HUES6 (cell line): Measurements from ENCODE around the gene PCDH9.

ENCODE experiments used
- H3K27ac ChIP-seq: 2 replicates; pipeline ENCODE4 v1.7.0; 2013; ENCODE audit warnings: low read depth, mild to moderate bottlenecking, low read length, inconsistent platforms
- H3K27me3 ChIP-seq: 2 replicates; pipeline ENCODE4 v1.6.1; 2013; ENCODE audit warnings: low read length; ENCODE audit not compliant: control insufficient read depth, insufficient read depth
- H3K36me3 ChIP-seq: 2 replicates; pipeline ENCODE4 v1.6.1; 2013; ENCODE audit warnings: low read length; ENCODE audit not compliant: control insufficient read depth, insufficient read depth
- H3K4me1 ChIP-seq: 2 replicates; pipeline ENCODE4 v1.6.1; 2013; ENCODE audit warnings: low read length; ENCODE audit not compliant: control insufficient read depth, insufficient read depth
- H3K4me3 ChIP-seq: 2 replicates; pipeline ENCODE4 v1.5.1; 2013; ENCODE audit warnings: low read depth, low read length
- H3K9ac ChIP-seq: one replicate; pipeline ENCODE4 v1.6.1; 2013; ENCODE audit warnings: mild to moderate bottlenecking, low read length
- H3K9me3 ChIP-seq: 2 replicates; pipeline ENCODE4 v1.6.1; 2013; ENCODE audit warnings: low read depth, low read length; ENCODE audit not compliant: control insufficient read depth, insufficient read depth

Gene PCDH9

GRCh38 chr13:66427458-66427861 is 802.7 kb downstream of the PCDH9 start:
- Histone ChIP-seq H3K36me3 (no peaks in the 10 kb centered on the region), H3K4me3 (no peak overlapping the region), H3K27me3 (no peaks in the 10 kb centered on the region), H3K9me3 (no peaks in the 10 kb centered on the region), H3K27ac (no peak overlapping the region), H3K9ac (no peak overlapping the region), H3K4me1 (no peaks in the 10 kb centered on the region)

- H3K4me3 ChIP-seq = no peak overlapping the region
- H3K27me3 ChIP-seq = no peaks in the 10 kb centered on the region
- H3K36me3 ChIP-seq = no peaks in the 10 kb centered on the region
- peaks cover 4% of the 10 kb centered on the region; the same call in 1 of the 2 replicates for H3K9me3 ChIP-seq
- no peak overlapping the region for H3K9ac ChIP-seq
- H3K27ac ChIP-seq = no peak overlapping the region
- no peaks in the 10 kb centered on the region for H3K4me1 ChIP-seq
These were observed 804.4 kb downstream of the PCDH9 start for GRCh38 chr13:66425741-66426140.

- H3K4me1 ChIP-seq = no peaks in the 10 kb centered on the region
- no peaks in the 10 kb centered on the region for H3K36me3 ChIP-seq
- H3K4me3 ChIP-seq = no peak overlapping the region
- peaks cover 9% of the 10 kb centered on the region; the same call in 1 of the 2 replicates for H3K9me3 ChIP-seq
- no peak overlapping the region for H3K9ac ChIP-seq
- no peaks in the 10 kb centered on the region for H3K27me3 ChIP-seq
- no peak overlapping the region for H3K27ac ChIP-seq
These were observed 805.7 kb downstream of the PCDH9 start for GRCh38 chr13:66424422-66424821.

GRCh38 chr13:66415444-66415843 is 814.7 kb downstream of the PCDH9 start:
- Histone ChIP-seq H3K4me1 (no peaks in the 10 kb centered on the region), H3K27ac (no peak overlapping the region), H3K36me3 (no peaks in the 10 kb centered on the region), H3K4me3 (no peak overlapping the region), H3K27me3 (no peaks in the 10 kb centered on the region), H3K9ac (no peak overlapping the region), H3K9me3 (0 out of 2 replicates have a peak, but pooled peaks cover 7% of the 10 kb centered on the region)

GRCh38 chr13:66414066-66414800 is 815.9 kb downstream of the PCDH9 start:
- Histone ChIP-seq H3K9me3 (0 out of 2 replicates have a peak, but pooled peaks cover under 1% of the 10 kb centered on the region), H3K27ac (no peak overlapping the region), H3K36me3 (no peaks in the 10 kb centered on the region), H3K9ac (no peak overlapping the region), H3K4me1 (no peaks in the 10 kb centered on the region), H3K27me3 (no peaks in the 10 kb centered on the region), H3K4me3 (no peak overlapping the region)

- Histone ChIP-seq H3K4me1 (0 out of 2 replicates have a peak, but pooled peaks cover 2% of the 10 kb centered on the region), H3K27me3 (no peaks in the 10 kb centered on the region), H3K9me3 (no peaks in the 10 kb centered on the region), H3K9ac (no peak overlapping the region), H3K36me3 (no peaks in the 10 kb centered on the region), H3K27ac (no peak overlapping the region), H3K4me3 (no peak overlapping the region)
These were observed 819.8 kb downstream of the PCDH9 start for GRCh38 chr13:66410314-66410713.

GRCh38 chr13:66409542-66409941 is 820.6 kb downstream of the PCDH9 start:
- no peaks in the 10 kb centered on the region for H3K9me3 ChIP-seq
- 0 out of 2 replicates have a peak, but pooled peaks cover 2% of the 10 kb centered on the region for H3K4me1 ChIP-seq
- no peak overlapping the region for H3K27ac ChIP-seq
- no peaks in the 10 kb centered on the region for H3K36me3 ChIP-seq
- no peaks in the 10 kb centered on the region for H3K27me3 ChIP-seq
- H3K4me3 ChIP-seq = no peak overlapping the region
- H3K9ac ChIP-seq = no peak overlapping the region

- no peaks in the 10 kb centered on the region for H3K9me3 ChIP-seq
- H3K4me1 ChIP-seq = 0 out of 2 replicates have a peak, but pooled peaks cover 2% of the 10 kb centered on the region
- H3K9ac ChIP-seq = no peak overlapping the region
- H3K4me3 ChIP-seq = no peak overlapping the region
- H3K27me3 ChIP-seq = no peaks in the 10 kb centered on the region
- no peaks in the 10 kb centered on the region for H3K36me3 ChIP-seq
- H3K27ac ChIP-seq = no peak overlapping the region
These were observed 823.0 kb downstream of the PCDH9 start for GRCh38 chr13:66407128-66407527.

GRCh38 chr13:66405908-66406802 is 824.0 kb downstream of the PCDH9 start:
- Histone ChIP-seq H3K9ac (no peak overlapping the region), H3K4me3 (no peak overlapping the region), H3K27ac (no peak overlapping the region), H3K4me1 (0 out of 2 replicates have a peak, but pooled peaks cover 2% of the 10 kb centered on the region), H3K36me3 (no peaks in the 10 kb centered on the region), H3K27me3 (no peaks in the 10 kb centered on the region), H3K9me3 (no peaks in the 10 kb centered on the region)

GRCh38 chr13:66402546-66402945 is 827.6 kb downstream of the PCDH9 start:
- no peak overlapping the region for H3K9ac ChIP-seq
- H3K4me3 ChIP-seq = no peak overlapping the region
- no peaks in the 10 kb centered on the region for H3K27me3 ChIP-seq
- no peaks in the 10 kb centered on the region for H3K36me3 ChIP-seq
- H3K27ac ChIP-seq = no peak overlapping the region
- H3K9me3 ChIP-seq = 0 out of 2 replicates have a peak, but pooled peaks cover 2% of the 10 kb centered on the region
- H3K4me1 ChIP-seq = 0 out of 2 replicates have a peak, but pooled peaks cover 2% of the 10 kb centered on the region

- Histone ChIP-seq H3K9me3 (0 out of 2 replicates have a peak, but pooled peaks cover 2% of the 10 kb centered on the region), H3K4me1 (0 out of 2 replicates have a peak, but pooled peaks cover 2% of the 10 kb centered on the region), H3K27ac (no peak overlapping the region), H3K36me3 (no peaks in the 10 kb centered on the region), H3K4me3 (no peak overlapping the region), H3K27me3 (no peaks in the 10 kb centered on the region), H3K9ac (no peak overlapping the region)
These were observed 828.1 kb downstream of the PCDH9 start for GRCh38 chr13:66402066-66402465.
